Measurements from ENCODE around the gene GPC5. TPM values are rescaled to one million over a fixed set of nuclear protein-coding genes. Genes with fewer than 3 reads are reported as not detected.

The GPC5 gene
- total and polyA plus RNA-seq, 2 of the 13 experiments (the other 11 are each of a cell fraction or from before 2014, with no cell fraction given) = 0.02 to 0.07 TPM

- TF ChIP-seq PAXIP1 (CRISPR knock-in tag; conservative IDR thresholded peaks at IDR 0.05) (no peak), HNF1A (IDR thresholded peaks at IDR 0.05; ENCODE audit: low read depth) (no peak), HNF1A (CRISPR knock-in tag; IDR thresholded peaks at IDR 0.05; ENCODE audit: borderline replicate concordance) (no peak), TEAD2 (CRISPR knock-in tag; IDR thresholded peaks at IDR 0.05) (no peak), EP300 (IDR thresholded peaks at IDR 0.05; ENCODE audit: low read depth in 2 of 2, low read length in 2 of 2) (no peak), EP300 (CRISPR knock-in tag; IDR thresholded peaks at IDR 0.05; ENCODE audit: borderline replicate concordance) (no peak), FLYWCH1 (CRISPR knock-in tag; IDR thresholded peaks at IDR 0.05) (no peak)
These were observed 299.9 kb downstream of the GPC5 start (continued) for GRCh38 chr13:91698308-91698707.

Data from HepG2 (cell line).